Measurements from ENCODE around the gene LHX3. TPM values are rescaled to one million over a fixed set of nuclear protein-coding genes. Genes with fewer than 3 reads are reported as not detected.

Gene LHX3
- total and polyA plus RNA-seq, 2 donors (not counting 1 experiment from before 2014, with no cell fraction given), result not detected

GRCh38 chr9:136187197-136187596, 17.7 kb downstream of the LHX3 start:
- Histone ChIP-seq H3K4me3 (replicated peaks in 1 of 4; ENCODE audit: control extremely low read depth in 1 of 4, insufficient read depth in 1 of 4, low read depth in 3 of 4, low read length in 4 of 4) (no peak overlapping the region), H3K27ac (ENCODE audit: insufficient read depth, low read length) (no peak overlapping the region), H3K9me3 (ENCODE audit: control insufficient read depth, insufficient read depth, low read depth, low read length) (no peaks in the 10 kb centered on the region), H3K79me2 (ENCODE audit: control insufficient read depth, insufficient read depth, low read length) (no peaks in the 10 kb centered on the region), H3K27me3 (ENCODE audit: control insufficient read depth, insufficient read depth, low read length) (peaks cover 20% of the 10 kb centered on the region), H4K20me1 (ENCODE audit: control insufficient read depth, extremely low read depth, insufficient read depth, low read length) (no peaks in the 10 kb centered on the region), H3K4me2 (ENCODE audit: extremely low read depth, insufficient read depth, low read length) (no peak overlapping the region), H3K4me1 (ENCODE audit: control insufficient read depth, extremely low read depth, insufficient read depth, low read length) (no peaks in the 10 kb centered on the region), H3K9ac (ENCODE audit: insufficient read depth, low read length) (no peak overlapping the region), H2AFZ (ENCODE audit: low read length) (no peak overlapping the region), H3K36me3 (ENCODE audit: control insufficient read depth, insufficient read depth, low read length) (no peaks in the 10 kb centered on the region)
- TF ChIP-seq, protein P1, sequence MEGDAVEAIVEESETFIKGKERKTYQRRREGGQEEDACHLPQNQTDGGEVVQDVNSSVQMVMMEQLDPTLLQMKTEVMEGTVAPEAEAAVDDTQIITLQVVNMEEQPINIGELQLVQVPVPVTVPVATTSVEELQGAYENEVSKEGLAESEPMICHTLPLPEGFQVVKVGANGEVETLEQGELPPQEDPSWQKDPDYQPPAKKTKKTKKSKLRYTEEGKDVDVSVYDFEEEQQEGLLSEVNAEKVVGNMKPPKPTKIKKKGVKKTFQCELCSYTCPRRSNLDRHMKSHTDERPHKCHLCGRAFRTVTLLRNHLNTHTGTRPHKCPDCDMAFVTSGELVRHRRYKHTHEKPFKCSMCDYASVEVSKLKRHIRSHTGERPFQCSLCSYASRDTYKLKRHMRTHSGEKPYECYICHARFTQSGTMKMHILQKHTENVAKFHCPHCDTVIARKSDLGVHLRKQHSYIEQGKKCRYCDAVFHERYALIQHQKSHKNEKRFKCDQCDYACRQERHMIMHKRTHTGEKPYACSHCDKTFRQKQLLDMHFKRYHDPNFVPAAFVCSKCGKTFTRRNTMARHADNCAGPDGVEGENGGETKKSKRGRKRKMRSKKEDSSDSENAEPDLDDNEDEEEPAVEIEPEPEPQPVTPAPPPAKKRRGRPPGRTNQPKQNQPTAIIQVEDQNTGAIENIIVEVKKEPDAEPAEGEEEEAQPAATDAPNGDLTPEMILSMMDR (conservative IDR thresholded peaks at IDR 0.05 in 1 of 2, IDR thresholded peaks at IDR 0.05 in 1 of 2; ENCODE audit: low read depth in 1 of 2, low read length in 2 of 2), result no peak
- TF ChIP-seq EZH2 (IDR thresholded peaks at IDR 0.05; ENCODE audit: low read length, missing control alignments), result no peak
- DNase-seq (ENCODE audit: low read depth in 2 of 2), result no peak

- H4K20me1 ChIP-seq (ENCODE audit: control insufficient read depth, extremely low read depth, insufficient read depth, low read length), result no peaks in the 10 kb centered on the region
- peaks cover 16% of the 10 kb centered on the region for H3K27me3 ChIP-seq (ENCODE audit: control insufficient read depth, insufficient read depth, low read length)
- no peaks in the 10 kb centered on the region for H3K36me3 ChIP-seq (ENCODE audit: control insufficient read depth, insufficient read depth, low read length)
- no peaks in the 10 kb centered on the region for H3K4me1 ChIP-seq (ENCODE audit: control insufficient read depth, extremely low read depth, insufficient read depth, low read length)
- DNase-seq (ENCODE audit: low read depth in 2 of 2), result no peak
- no peak overlapping the region for H3K4me3 ChIP-seq (replicated peaks in 1 of 4; ENCODE audit: control extremely low read depth in 1 of 4, insufficient read depth in 1 of 4, low read depth in 3 of 4, low read length in 4 of 4)
- H3K9ac ChIP-seq (ENCODE audit: insufficient read depth, low read length), result no peak overlapping the region
- H3K79me2 ChIP-seq (ENCODE audit: control insufficient read depth, insufficient read depth, low read length), result no peaks in the 10 kb centered on the region
- H2AFZ ChIP-seq (ENCODE audit: low read length), result no peak overlapping the region
- TF ChIP-seq, protein P1 (conservative IDR thresholded peaks at IDR 0.05 in 1 of 2, IDR thresholded peaks at IDR 0.05 in 1 of 2; ENCODE audit: low read depth in 1 of 2, low read length in 2 of 2), result no peak
- no peak for TF ChIP-seq EZH2 (IDR thresholded peaks at IDR 0.05; ENCODE audit: low read length, missing control alignments)
- H3K4me2 ChIP-seq (ENCODE audit: extremely low read depth, insufficient read depth, low read length), result no peak overlapping the region
- no peaks in the 10 kb centered on the region for H3K9me3 ChIP-seq (ENCODE audit: control insufficient read depth, insufficient read depth, low read depth, low read length)
- no peak overlapping the region for H3K27ac ChIP-seq (ENCODE audit: insufficient read depth, low read length)
Observed at GRCh38 chr9:136186386-136186785, 18.5 kb downstream of the LHX3 start.

DNA sequence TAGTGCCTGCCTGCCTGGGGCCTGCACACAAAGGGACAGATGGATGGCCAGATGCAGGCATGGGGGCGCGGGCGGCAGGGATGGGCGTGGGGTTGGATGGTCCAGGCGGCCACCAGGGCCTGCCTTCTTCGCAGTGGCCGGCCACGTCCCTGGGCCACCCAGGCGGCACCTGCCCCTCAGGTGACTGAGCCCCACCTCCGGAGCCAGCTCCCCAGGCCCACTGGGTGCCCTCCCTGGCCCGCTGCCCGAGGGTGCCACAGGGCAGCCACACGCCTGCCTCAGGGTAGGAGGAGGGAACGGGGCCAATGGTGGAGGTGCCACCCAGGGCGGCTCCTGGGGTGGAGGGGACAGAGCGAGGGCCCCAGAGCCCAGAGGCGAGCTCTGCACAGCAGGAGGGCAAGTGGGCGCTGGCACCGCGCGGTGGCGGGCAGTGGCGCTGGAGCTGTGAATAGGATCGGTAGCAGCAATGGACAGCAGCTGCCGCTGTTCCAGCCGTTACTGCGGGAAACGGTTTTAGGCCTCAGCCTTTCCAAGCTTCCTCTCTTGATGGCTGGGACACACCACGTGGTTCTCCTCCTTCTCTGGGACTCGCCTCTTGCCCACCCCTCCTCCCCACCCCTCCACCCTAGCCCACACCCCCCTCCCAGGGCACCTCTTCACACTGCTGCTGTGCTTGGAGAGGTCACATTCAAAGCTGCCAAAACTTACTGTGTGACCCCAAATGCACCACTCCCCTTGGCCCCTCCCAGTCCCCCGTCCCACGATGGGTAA, 19.1 kb downstream of the LHX3 start:
- peaks cover 10% of the 10 kb centered on the region for H3K27me3 ChIP-seq (ENCODE audit: control insufficient read depth, insufficient read depth, low read length)
- no peaks in the 10 kb centered on the region for H3K4me1 ChIP-seq (ENCODE audit: control insufficient read depth, extremely low read depth, insufficient read depth, low read length)

More for the DNA sequence above, 19.1 kb downstream of the LHX3 start:
- H3K36me3 ChIP-seq (ENCODE audit: control insufficient read depth, insufficient read depth, low read length), result no peaks in the 10 kb centered on the region
- H3K4me2 ChIP-seq (ENCODE audit: extremely low read depth, insufficient read depth, low read length), result no peak overlapping the region
- no peaks in the 10 kb centered on the region for H3K79me2 ChIP-seq (ENCODE audit: control insufficient read depth, insufficient read depth, low read length)
- H3K9ac ChIP-seq (ENCODE audit: insufficient read depth, low read length), result no peak overlapping the region
- no peak for DNase-seq (ENCODE audit: low read depth in 2 of 2)
- no peak overlapping the region for H3K4me3 ChIP-seq (replicated peaks in 1 of 4; ENCODE audit: control extremely low read depth in 1 of 4, insufficient read depth in 1 of 4, low read depth in 3 of 4, low read length in 4 of 4)
- TF ChIP-seq, protein P1 (conservative IDR thresholded peaks at IDR 0.05 in 1 of 2, IDR thresholded peaks at IDR 0.05 in 1 of 2; ENCODE audit: low read depth in 1 of 2, low read length in 2 of 2), result no peak
- TF ChIP-seq EZH2 (IDR thresholded peaks at IDR 0.05; ENCODE audit: low read length, missing control alignments), result no peak
- no peaks in the 10 kb centered on the region for H3K9me3 ChIP-seq (ENCODE audit: control insufficient read depth, insufficient read depth, low read depth, low read length)
- no peak overlapping the region for H3K27ac ChIP-seq (ENCODE audit: insufficient read depth, low read length)
- no peaks in the 10 kb centered on the region for H4K20me1 ChIP-seq (ENCODE audit: control insufficient read depth, extremely low read depth, insufficient read depth, low read length)
- H2AFZ ChIP-seq (ENCODE audit: low read length), result no peak overlapping the region
